ENCODE results near the gene UNC45A. TPM values are rescaled to one million over a fixed set of nuclear protein-coding genes. Genes with fewer than 3 reads are reported as not detected.

Gene UNC45A
- polyA plus RNA-seq, 1 donor (not counting 4 experiments of a cell fraction or from before 2014, with no cell fraction given) = 63.1 TPM

- no peaks in the 10 kb centered on the region for H3K9me1 ChIP-seq (ENCODE audit: control insufficient read depth, extremely low read depth, insufficient read depth, low read length)
- H3K9ac ChIP-seq (ENCODE audit: control insufficient read depth, extremely low read depth, insufficient read depth, low read length) = no peak overlapping the region
- H3K4me2 ChIP-seq (ENCODE audit: control insufficient read depth, extremely low read depth, insufficient read depth, low read depth, low read length) = no peak overlapping the region
- dilution Hi-C loops (cut with MboI; ENCODE audit: extremely low pct_ligation_motif_present, low sequenced_read_pairs) = no loop called here
- H3K36me3 ChIP-seq (ENCODE audit: control insufficient read depth in 2 of 2, extremely low read depth in 1 of 2, insufficient read depth in 2 of 2, low read length in 2 of 2) = peaks cover 13% of the 10 kb centered on the region in 2 experiments
- FAIRE-seq (no peak), DNase-seq (ENCODE audit: low read depth, low spot score) (no peak)
- no peaks in the 10 kb centered on the region for H3K4me1 ChIP-seq (ENCODE audit: control insufficient read depth, extremely low read depth, insufficient read depth, low read length)
- H4K20me1 ChIP-seq (ENCODE audit: control insufficient read depth, extremely low read depth, insufficient read depth, low read length) = no peaks in the 10 kb centered on the region
- no peaks in the 10 kb centered on the region for H3K9me3 ChIP-seq (ENCODE audit: control insufficient read depth, low read depth, low read length)
- no peak for TF ChIP-seq EZH2 (IDR thresholded peaks at IDR 0.05; ENCODE audit: low read length)
- no peak for TF ChIP-seq CTCF (optimal IDR thresholded peaks at IDR 0.05 in 1 of 3, IDR thresholded peaks at IDR 0.05 in 1 of 3, conservative IDR thresholded peaks at IDR 0.05 in 1 of 3; ENCODE audit: extremely low read depth in 1 of 3, insufficient read depth in 2 of 3, low read length in 3 of 3)
- H3K4me3 ChIP-seq (ENCODE audit: control insufficient read depth in 2 of 3, extremely low read depth in 1 of 3, insufficient read depth in 2 of 3, low read depth in 1 of 3, low read length in 3 of 3) = no peak overlapping the region
- H3K27ac ChIP-seq (ENCODE audit: control insufficient read depth, insufficient read depth, low read length) = no peak overlapping the region
- no peak overlapping the region for H2AFZ ChIP-seq (ENCODE audit: control insufficient read depth, low read length)
- no peaks in the 10 kb centered on the region for H3K27me3 ChIP-seq (ENCODE audit: control insufficient read depth, extremely low read depth, insufficient read depth, low read length)
- no peaks in the 10 kb centered on the region for H3K79me2 ChIP-seq (ENCODE audit: control insufficient read depth, insufficient read depth, low read length)
Observed at GRCh38 chr15:90918034-90918788, 16.9 kb upstream of the UNC45A start.

GRCh38 chr15:90918835-90919234, 16.2 kb upstream of the UNC45A start:
- H3K9me1 ChIP-seq (ENCODE audit: control insufficient read depth, extremely low read depth, insufficient read depth, low read length) = no peaks in the 10 kb centered on the region
- H3K9me3 ChIP-seq (ENCODE audit: control insufficient read depth, low read depth, low read length) = no peaks in the 10 kb centered on the region
- peaks cover 11 to 13% of the 10 kb centered on the region in 2 experiments for H3K36me3 ChIP-seq (ENCODE audit: control insufficient read depth in 2 of 2, extremely low read depth in 1 of 2, insufficient read depth in 2 of 2, low read length in 2 of 2)
- no peaks in the 10 kb centered on the region for H3K27me3 ChIP-seq (ENCODE audit: control insufficient read depth, extremely low read depth, insufficient read depth, low read length)
- H3K9ac ChIP-seq (ENCODE audit: control insufficient read depth, extremely low read depth, insufficient read depth, low read length) = no peak overlapping the region
- H3K4me3 ChIP-seq (ENCODE audit: control insufficient read depth in 2 of 3, extremely low read depth in 1 of 3, insufficient read depth in 2 of 3, low read depth in 1 of 3, low read length in 3 of 3) = no peak overlapping the region
- H2AFZ ChIP-seq (ENCODE audit: control insufficient read depth, low read length) = no peak overlapping the region
- FAIRE-seq (no peak), DNase-seq (ENCODE audit: low read depth, low spot score) (no peak)
- H3K4me1 ChIP-seq (ENCODE audit: control insufficient read depth, extremely low read depth, insufficient read depth, low read length) = no peaks in the 10 kb centered on the region
- H4K20me1 ChIP-seq (ENCODE audit: control insufficient read depth, extremely low read depth, insufficient read depth, low read length) = no peaks in the 10 kb centered on the region
- TF ChIP-seq CTCF (optimal IDR thresholded peaks at IDR 0.05 in 1 of 3, IDR thresholded peaks at IDR 0.05 in 1 of 3, conservative IDR thresholded peaks at IDR 0.05 in 1 of 3; ENCODE audit: extremely low read depth in 1 of 3, insufficient read depth in 2 of 3, low read length in 3 of 3) = no peak
- TF ChIP-seq EZH2 (IDR thresholded peaks at IDR 0.05; ENCODE audit: low read length) = no peak
- no peak overlapping the region for H3K4me2 ChIP-seq (ENCODE audit: control insufficient read depth, extremely low read depth, insufficient read depth, low read depth, low read length)
- no peak overlapping the region for H3K27ac ChIP-seq (ENCODE audit: control insufficient read depth, insufficient read depth, low read length)
- no peaks in the 10 kb centered on the region for H3K79me2 ChIP-seq (ENCODE audit: control insufficient read depth, insufficient read depth, low read length)
- dilution Hi-C loops (cut with MboI; ENCODE audit: extremely low pct_ligation_motif_present, low sequenced_read_pairs) = no loop called here

Measured in keratinocyte (primary cell).